ENCODE measurements around the gene SERHL2. TPM values are rescaled to one million over a fixed set of nuclear protein-coding genes. Genes with fewer than 3 reads are reported as not detected.
"Not testable (repeated sequence)": the region's sequence is repeated elsewhere in the genome, so short reads cannot be mapped to it uniquely, and the experiment has no call there.

SERHL2 gene
- total and polyA plus RNA-seq, 2 experiments from 2014 or later, result 1.5 to 2.1 TPM

- H2AFZ ChIP-seq, result no peak overlapping the region
- Mint-ChIP-seq H3K9me3 (no peaks in the 10 kb centered on the region), H3K4me1 (peaks cover 6% of the 10 kb centered on the region; the same call in 2 of the 3 replicates), H3K4me3 (no peak overlapping the region), H3K27me3 (ENCODE audit: insufficient read depth, low read depth, poor library complexity) (peaks cover 12% of the 10 kb centered on the region), H3K27ac (no peak overlapping the region), H3K36me3 (ENCODE audit: low read depth) (peaks cover 44% of the 10 kb centered on the region)
- no peak overlapping the region for H3K4me3 ChIP-seq
- ATAC-seq (no peak), DNase-seq (ENCODE audit: low spot score) (no peak)
- 0 out of 2 replicates have a peak, but pooled peaks cover 6% of the 10 kb centered on the region for H3F3A ChIP-seq (replicated peaks; ENCODE audit: low read depth)
- peaks cover 13% of the 10 kb centered on the region for H3K79me2 ChIP-seq (replicated peaks; ENCODE audit: insufficient read depth)
- peaks cover 5% of the 10 kb centered on the region for H3K36me3 ChIP-seq (ENCODE audit: insufficient read depth)
- TF ChIP-seq ETS1 (IDR thresholded peaks at IDR 0.05), result no peak
- no peak for TF ChIP-seq ZNF462 (CRISPR knock-in tag; IDR thresholded peaks at IDR 0.05)
- no peak for TF ChIP-seq REST (IDR thresholded peaks at IDR 0.05; ENCODE audit: unreplicated experiment)
- H3K4me1 ChIP-seq (ENCODE audit: insufficient read depth), result peaks cover 1% of the 10 kb centered on the region; the same call in 1 of the 2 replicates
- H3K27ac ChIP-seq (ENCODE audit: low read depth), result no peak overlapping the region
- no peaks in the 10 kb centered on the region for H3K27me3 ChIP-seq (ENCODE audit: insufficient read depth)
- H4K20me1 ChIP-seq (replicated peaks; ENCODE audit: insufficient read depth), result peaks cover 4% of the 10 kb centered on the region; the same call in 1 of the 2 replicates
- H3K9me2 ChIP-seq (ENCODE audit: insufficient read depth), result no peaks in the 10 kb centered on the region
- no peak overlapping the region for H3K4me2 ChIP-seq
Observed at GRCh38 chr22:42577623-42578240, 24.0 kb downstream of the SERHL2 start.

- 0 out of 2 replicates have a peak, but pooled peaks cover 18% of the 10 kb centered on the region for H3F3A ChIP-seq (replicated peaks; ENCODE audit: low read depth)
- not testable (repeated sequence) for H3K4me2 ChIP-seq; H3K27ac ChIP-seq (ENCODE audit: low read depth); H2AFZ ChIP-seq; H3K36me3 ChIP-seq (ENCODE audit: insufficient read depth); H3K4me3 ChIP-seq; H3K4me1 Mint-ChIP-seq; H3K27me3 ChIP-seq (ENCODE audit: insufficient read depth); H3K27ac Mint-ChIP-seq; H3K9me3 Mint-ChIP-seq; DNase-seq (ENCODE audit: low spot score); H4K20me1 ChIP-seq (replicated peaks; ENCODE audit: insufficient read depth); H3K9me2 ChIP-seq (ENCODE audit: insufficient read depth); H3K4me1 ChIP-seq (ENCODE audit: insufficient read depth); ATAC-seq
- peak overlapping the region; percentile 39; the same call in 1 of the 3 replicates for H3K4me3 Mint-ChIP-seq
- H3K79me2 ChIP-seq (replicated peaks; ENCODE audit: insufficient read depth), result peaks cover 13% of the 10 kb centered on the region
- H3K36me3 Mint-ChIP-seq (ENCODE audit: low read depth), result peaks cover 44% of the 10 kb centered on the region
- H3K27me3 Mint-ChIP-seq (ENCODE audit: insufficient read depth, low read depth, poor library complexity), result peaks cover 10% of the 10 kb centered on the region
Observed at GRCh38 chr22:42580040-42580439, 26.3 kb downstream of the SERHL2 start.

GRCh38 chr22:42581194-42581761 is 27.5 kb downstream of the SERHL2 start:
- not testable (repeated sequence) for H3K27me3 ChIP-seq (ENCODE audit: insufficient read depth); H3K36me3 ChIP-seq (ENCODE audit: insufficient read depth); H3K4me1 Mint-ChIP-seq; H3K27ac ChIP-seq (ENCODE audit: low read depth); H3K9me3 Mint-ChIP-seq; H3K9me2 ChIP-seq (ENCODE audit: insufficient read depth); H2AFZ ChIP-seq; H4K20me1 ChIP-seq (replicated peaks; ENCODE audit: insufficient read depth); DNase-seq (ENCODE audit: low spot score); H3K4me1 ChIP-seq (ENCODE audit: insufficient read depth)
- peak overlapping the region; percentile 80 for H3K4me3 ChIP-seq
- Mint-ChIP-seq H3K36me3 (ENCODE audit: low read depth) (peaks cover 56% of the 10 kb centered on the region), H3K4me3 (peak overlapping the region; percentile 99), H3K27ac (peak overlapping the region; percentile 96), H3K27me3 (ENCODE audit: insufficient read depth, low read depth, poor library complexity) (peaks cover 12% of the 10 kb centered on the region)
- peak overlapping the region; percentile 96 for H3K4me2 ChIP-seq
- peak; percentile 59 for ATAC-seq
- H3F3A ChIP-seq (replicated peaks; ENCODE audit: low read depth), result 0 out of 2 replicates have a peak, but pooled peaks cover 18% of the 10 kb centered on the region
- H3K79me2 ChIP-seq (replicated peaks; ENCODE audit: insufficient read depth), result peaks cover 13% of the 10 kb centered on the region

Measured in GM23338 (cell line).